Neural cell (in vitro differentiated cells): ENCODE measurements around the gene MYLK.

Source experiments
- CTCF ChIP-seq: fragments of 450-650 bp; IDR thresholded peaks from 2 replicates; pipeline ENCODE4 v1.5.1; 2014; ENCODE audit warnings: antibody characterized with exemption, mild to moderate bottlenecking, moderate library complexity; ENCODE audit not compliant: poor library complexity, severe bottlenecking
- EZH2 ChIP-seq: fragments of 200-600, 300-800 bp; shearing (Covaris generic), sonication (generic); IDR thresholded peaks from 2 replicates; pipeline ENCODE4 v1.6.1; 2014; ENCODE audit warnings: antibody characterized with exemption, low read length, borderline replicate concordance, mild to moderate bottlenecking; ENCODE audit not compliant: insufficient read depth, poor library complexity, severe bottlenecking
- POLR2AphosphoS5 ChIP-seq: IDR thresholded peaks from 2 replicates; pipeline ENCODE4 v1.6.1; 2012
- REST ChIP-seq: IDR thresholded peaks from 2 replicates; pipeline ENCODE4 v1.6.1; 2012; ENCODE audit warnings: borderline replicate concordance
- SMC3 ChIP-seq: fragments of 450-650 bp; conservative IDR thresholded peaks from 2 replicates; pipeline ENCODE4 v1.6.1; 2014; ENCODE audit warnings: antibody characterized with exemption, mild to moderate bottlenecking, moderate library complexity; ENCODE audit not compliant: poor library complexity

DNA sequence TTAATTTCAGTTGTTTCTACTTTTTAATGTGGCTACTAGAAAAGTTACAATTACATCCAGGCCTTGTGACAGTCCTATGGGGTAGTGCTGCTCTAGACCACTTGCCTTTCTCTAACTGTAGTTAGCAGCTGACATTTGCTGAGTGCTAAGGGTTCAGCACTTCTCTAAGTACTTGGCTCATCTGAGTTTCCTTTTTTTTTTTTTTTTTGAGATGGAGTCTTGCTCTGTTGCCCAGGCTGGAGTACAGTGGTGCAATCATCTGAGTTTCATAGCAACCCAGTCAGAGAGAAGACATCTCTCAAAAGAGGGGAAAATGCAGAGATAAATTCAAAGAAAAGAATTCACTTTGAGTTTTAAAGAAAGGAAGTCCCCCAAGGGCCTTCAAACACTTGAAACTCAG is 130.8 kb downstream of the MYLK start:
- no peak for TF ChIP-seq CTCF
- TF ChIP-seq POLR2AphosphoS5, result no peak
- TF ChIP-seq REST, result no peak
- TF ChIP-seq EZH2, result no peak
- TF ChIP-seq SMC3, result no peak
